Measurements from ENCODE around the gene SCYGR2.

The SCYGR2 gene

GRCh38 chr2:227613272-227613660 lies 14.6 kb downstream of the SCYGR2 start:
- no peak for DNase-seq (ENCODE audit: low read depth)
- peaks cover 18% of the 10 kb centered on the region for H3K4me1 ChIP-seq (ENCODE audit: control insufficient read depth, insufficient read depth, low read length)
- H3K9ac ChIP-seq (ENCODE audit: low read length): no peak overlapping the region
- no peak overlapping the region for H3K4me3 ChIP-seq (ENCODE audit: low read length)
- no peaks in the 10 kb centered on the region for H3K9me3 ChIP-seq (ENCODE audit: control insufficient read depth, low read length)
- no peaks in the 10 kb centered on the region for H3K27me3 ChIP-seq (replicated peaks; ENCODE audit: control insufficient read depth, insufficient read depth, low read length)
- H3K36me3 ChIP-seq (ENCODE audit: control insufficient read depth, insufficient read depth, low read length, severe bottlenecking): no peaks in the 10 kb centered on the region

- no peak overlapping the region for H3K4me3 ChIP-seq (ENCODE audit: low read length)
- H3K9me3 ChIP-seq (ENCODE audit: control insufficient read depth, low read length): no peaks in the 10 kb centered on the region
- no peak for DNase-seq (ENCODE audit: low read depth)
- no peaks in the 10 kb centered on the region for H3K27me3 ChIP-seq (replicated peaks; ENCODE audit: control insufficient read depth, insufficient read depth, low read length)
- peaks cover 18% of the 10 kb centered on the region for H3K4me1 ChIP-seq (ENCODE audit: control insufficient read depth, insufficient read depth, low read length)
- no peak overlapping the region for H3K9ac ChIP-seq (ENCODE audit: low read length)
- no peaks in the 10 kb centered on the region for H3K36me3 ChIP-seq (ENCODE audit: control insufficient read depth, insufficient read depth, low read length, severe bottlenecking)
These were observed 15.6 kb downstream of the SCYGR2 start for GRCh38 chr2:227614246-227614645.

GRCh38 chr2:227614740-227615139 lies 16.0 kb downstream of the SCYGR2 start, which contains the start of gene SCYGR3:
Gene SCYGR3 (minus strand): TSS chr2:227614840. CDS start chr2:227614840, 0 bp downstream.
- no peak within 1 kb of the TSS for H3K4me3 ChIP-seq (ENCODE audit: low read length)
- DNase-seq (ENCODE audit: low read depth): no peak
- no peaks in the 10 kb centered on the region for H3K9me3 ChIP-seq (ENCODE audit: control insufficient read depth, low read length)
- no peaks in the 10 kb centered on the region for H3K27me3 ChIP-seq (replicated peaks; ENCODE audit: control insufficient read depth, insufficient read depth, low read length)
- peaks cover 18% of the 10 kb centered on the region for H3K4me1 ChIP-seq (ENCODE audit: control insufficient read depth, insufficient read depth, low read length)
- H3K36me3 ChIP-seq (ENCODE audit: control insufficient read depth, insufficient read depth, low read length, severe bottlenecking): no peaks in the 10 kb centered on the region
- H3K9ac ChIP-seq (ENCODE audit: low read length): no peak within 1 kb of the TSS

GRCh38 chr2:227615181-227615580 lies 16.5 kb downstream of the SCYGR2 start:
- no peaks in the 10 kb centered on the region for H3K9me3 ChIP-seq (ENCODE audit: control insufficient read depth, low read length)
- no peaks in the 10 kb centered on the region for H3K27me3 ChIP-seq (replicated peaks; ENCODE audit: control insufficient read depth, insufficient read depth, low read length)
- no peaks in the 10 kb centered on the region for H3K36me3 ChIP-seq (ENCODE audit: control insufficient read depth, insufficient read depth, low read length, severe bottlenecking)
- no peak for DNase-seq (ENCODE audit: low read depth)
- H3K4me3 ChIP-seq (ENCODE audit: low read length): no peak overlapping the region
- H3K4me1 ChIP-seq (ENCODE audit: control insufficient read depth, insufficient read depth, low read length): peaks cover 18% of the 10 kb centered on the region
- no peak overlapping the region for H3K9ac ChIP-seq (ENCODE audit: low read length)

GRCh38 chr2:227615906-227616305 lies 17.2 kb downstream of the SCYGR2 start:
- no peak for DNase-seq (ENCODE audit: low read depth)
- Histone ChIP-seq H3K4me1 (ENCODE audit: control insufficient read depth, insufficient read depth, low read length) (peaks cover 18% of the 10 kb centered on the region), H3K9ac (ENCODE audit: low read length) (peak overlapping the region; percentile 21), H3K27me3 (replicated peaks; ENCODE audit: control insufficient read depth, insufficient read depth, low read length) (no peaks in the 10 kb centered on the region), H3K4me3 (ENCODE audit: low read length) (no peak overlapping the region), H3K9me3 (ENCODE audit: control insufficient read depth, low read length) (no peaks in the 10 kb centered on the region), H3K36me3 (ENCODE audit: control insufficient read depth, insufficient read depth, low read length, severe bottlenecking) (no peaks in the 10 kb centered on the region)

GRCh38 chr2:227616631-227617030 lies 17.9 kb downstream of the SCYGR2 start:
- H3K27me3 ChIP-seq (replicated peaks; ENCODE audit: control insufficient read depth, insufficient read depth, low read length): no peaks in the 10 kb centered on the region
- no peaks in the 10 kb centered on the region for H3K9me3 ChIP-seq (ENCODE audit: control insufficient read depth, low read length)
- H3K36me3 ChIP-seq (ENCODE audit: control insufficient read depth, insufficient read depth, low read length, severe bottlenecking): no peaks in the 10 kb centered on the region
- peak overlapping the region; percentile 21 for H3K9ac ChIP-seq (ENCODE audit: low read length)
- no peak for DNase-seq (ENCODE audit: low read depth)
- peaks cover 18% of the 10 kb centered on the region for H3K4me1 ChIP-seq (ENCODE audit: control insufficient read depth, insufficient read depth, low read length)
- H3K4me3 ChIP-seq (ENCODE audit: low read length): no peak overlapping the region

- no peak for DNase-seq (ENCODE audit: low read depth)
- Histone ChIP-seq H3K9me3 (ENCODE audit: control insufficient read depth, low read length) (peaks cover under 1% of the 10 kb centered on the region), H3K27me3 (replicated peaks; ENCODE audit: control insufficient read depth, insufficient read depth, low read length) (no peaks in the 10 kb centered on the region), H3K4me3 (ENCODE audit: low read length) (no peak within 1 kb of the TSS), H3K9ac (ENCODE audit: low read length) (peak within 1 kb of the TSS; percentile 21), H3K4me1 (ENCODE audit: control insufficient read depth, insufficient read depth, low read length) (peaks cover 18% of the 10 kb centered on the region), H3K36me3 (ENCODE audit: control insufficient read depth, insufficient read depth, low read length, severe bottlenecking) (no peaks in the 10 kb centered on the region)
These were observed 18.9 kb downstream of the SCYGR2 start, which contains the start of gene SCYGR4 for GRCh38 chr2:227617316-227618230. Gene SCYGR4 (plus strand): TSS chr2:227617498. CDS start chr2:227617498, 0 bp downstream.

GRCh38 chr2:227623226-227623625 lies 24.5 kb downstream of the SCYGR2 start:
- Histone ChIP-seq H3K9me3 (ENCODE audit: control insufficient read depth, low read length) (peaks cover 3% of the 10 kb centered on the region), H3K4me1 (ENCODE audit: control insufficient read depth, insufficient read depth, low read length) (peaks cover 7% of the 10 kb centered on the region), H3K4me3 (ENCODE audit: low read length) (peak overlapping the region; percentile 27), H3K36me3 (ENCODE audit: control insufficient read depth, insufficient read depth, low read length, severe bottlenecking) (no peaks in the 10 kb centered on the region), H3K27me3 (replicated peaks; ENCODE audit: control insufficient read depth, insufficient read depth, low read length) (no peaks in the 10 kb centered on the region), H3K9ac (ENCODE audit: low read length) (no peak overlapping the region)
- DNase-seq (ENCODE audit: low read depth): peak; percentile 54

GRCh38 chr2:227625420-227625819 lies 26.7 kb downstream of the SCYGR2 start:
- Histone ChIP-seq H3K9me3 (ENCODE audit: control insufficient read depth, low read length) (peaks cover 3% of the 10 kb centered on the region), H3K9ac (ENCODE audit: low read length) (no peak overlapping the region), H3K4me3 (ENCODE audit: low read length) (no peak overlapping the region), H3K27me3 (replicated peaks; ENCODE audit: control insufficient read depth, insufficient read depth, low read length) (no peaks in the 10 kb centered on the region), H3K36me3 (ENCODE audit: control insufficient read depth, insufficient read depth, low read length, severe bottlenecking) (no peaks in the 10 kb centered on the region), H3K4me1 (ENCODE audit: control insufficient read depth, insufficient read depth, low read length) (peaks cover 7% of the 10 kb centered on the region)
- no peak for DNase-seq (ENCODE audit: low read depth)

- DNase-seq (ENCODE audit: low read depth): no peak
- no peak overlapping the region for H3K9ac ChIP-seq (ENCODE audit: low read length)
- no peak overlapping the region for H3K4me3 ChIP-seq (ENCODE audit: low read length)
- H3K27me3 ChIP-seq (replicated peaks; ENCODE audit: control insufficient read depth, insufficient read depth, low read length): no peaks in the 10 kb centered on the region
- no peaks in the 10 kb centered on the region for H3K36me3 ChIP-seq (ENCODE audit: control insufficient read depth, insufficient read depth, low read length, severe bottlenecking)
- peaks cover 7% of the 10 kb centered on the region for H3K4me1 ChIP-seq (ENCODE audit: control insufficient read depth, insufficient read depth, low read length)
- H3K9me3 ChIP-seq (ENCODE audit: control insufficient read depth, low read length): peaks cover 3% of the 10 kb centered on the region
These were observed 28.0 kb downstream of the SCYGR2 start for GRCh38 chr2:227626580-227627151.

- H3K9ac ChIP-seq (ENCODE audit: low read length): no peak overlapping the region
- H3K4me1 ChIP-seq (ENCODE audit: control insufficient read depth, insufficient read depth, low read length): peaks cover 7% of the 10 kb centered on the region
- H3K36me3 ChIP-seq (ENCODE audit: control insufficient read depth, insufficient read depth, low read length, severe bottlenecking): no peaks in the 10 kb centered on the region
- no peak for DNase-seq (ENCODE audit: low read depth)
- peaks cover under 1% of the 10 kb centered on the region for H3K9me3 ChIP-seq (ENCODE audit: control insufficient read depth, low read length)
- H3K4me3 ChIP-seq (ENCODE audit: low read length): no peak overlapping the region
- no peaks in the 10 kb centered on the region for H3K27me3 ChIP-seq (replicated peaks; ENCODE audit: control insufficient read depth, insufficient read depth, low read length)
These were observed 29.1 kb downstream of the SCYGR2 start for GRCh38 chr2:227627769-227628168.
